Spleen (tissue), 11 donors: ENCODE data around the gene TGFB1I1. TPM values are rescaled to one million over a fixed set of nuclear protein-coding genes. Genes with fewer than 3 reads are reported as not detected.

Source experiments
- DNase-seq: peaks from one replicate; pipeline ENCODE4 v3.0.0-alpha.2; 2020
- H3K27ac ChIP-seq, 8 donors: fragments of 200-600 bp; sonication (generic) in 7 of 8; 1 replicate in 4 of 8; 2 replicates in 4 of 8; pipeline versions ENCODE4 v1.5.0 to v1.8.0; 2016 to 2021; ENCODE audit warnings: inconsistent platforms in 4 of 8, mild to moderate bottlenecking in 4 of 8, moderate library complexity in 1 of 8
- H3K27me3 ChIP-seq, 7 donors: fragments of 200-600 bp; sonication (generic) in 6 of 7; replicated peaks in 1 of 7; 1 replicate in 4 of 7; 2 replicates in 3 of 7; pipeline versions ENCODE4 v1.5.0 to v1.8.0; 2016 to 2021; ENCODE audit warnings: inconsistent platforms in 3 of 7, mild to moderate bottlenecking in 1 of 7
- H3K36me3 ChIP-seq, 6 donors: fragments of 200-600 bp; sonication (generic) in 5 of 6; 1 replicate in 4 of 6; 2 replicates in 2 of 6; pipeline versions ENCODE4 v1.5.0 to v1.8.0; 2016 to 2021; ENCODE audit warnings: inconsistent platforms in 2 of 6
- H3K4me1 ChIP-seq, 6 donors: fragments of 200-600 bp; sonication (generic) in 5 of 6; 1 replicate in 3 of 6; 2 replicates in 3 of 6; pipeline versions ENCODE4 v1.5.0 to v1.8.0; 2016 to 2021; ENCODE audit warnings: inconsistent platforms in 3 of 6
- H3K4me3 ChIP-seq, 8 donors: fragments of 200-600 bp; sonication (generic) in 7 of 8; 1 replicate in 4 of 8; 2 replicates in 4 of 8; pipeline versions ENCODE4 v1.5.0 to v1.8.0; 2016 to 2021; ENCODE audit warnings: inconsistent platforms in 4 of 8, mild to moderate bottlenecking in 4 of 8, moderate library complexity in 2 of 8
- H3K9me3 ChIP-seq, 8 donors: fragments of 200-600 bp; sonication (generic) in 7 of 8; 1 replicate in 4 of 8; 2 replicates in 4 of 8; pipeline versions ENCODE4 v1.5.0 to v1.8.0; 2016 to 2021; ENCODE audit warnings: inconsistent platforms in 4 of 8
- POLR2AphosphoS5 ChIP-seq, 3 donors: sonication (generic); formaldehyde crosslinking; IDR thresholded peaks; one replicate each; pipeline ENCODE4 v1.5.1; 2017; ENCODE audit warnings: antibody characterized with exemption in 3 of 3
- WGBS, 5 donors: extraction: QIAGEN DNeasy Blood & Tissue Kit in 3 of 5; methylation state at CpG; one replicate each; pipeline versions ENCODE4 v1.1.5 to v1.1.7; 2013 to 2018; 5-methylcytosine and 5-hydroxymethylcytosine counted together
- intact Hi-C: fragments of 100-400 bp; cut with DNase I; formaldehyde crosslinking; loops from one replicate; pipeline ENCODE4 v1.15.0; 2023; ENCODE audit warnings: low total_unique reads
- polyA plus RNA-seq, 3 donors: library from polyadenylated mRNA; stranded (reverse); fragments of 200-250 nt; gene quantifications; one replicate each; pipeline ENCODE4 v1.2.1, GENCODE V29; 2013
- total RNA-seq, 7 donors: library from RNA; depleted of rRNA in 3 of 7; stranded (reverse); fragments of >200 nt in 3 of 7; fragmentation: NEBNext Ultra II Directional in 4 of 7; extraction: Animal tissue kit (Norgen Biotek cat#: 25700) in 4 of 7; gene quantifications; one replicate each; pipeline versions ENCODE4 v1.1.0 to v1.2.1, GENCODE V29; 2016 to 2021
- donor health status: healthy with polysubstance abuse.
- donor health status: DM: no; HTN: no; CAD: no; lungs with moderate emphysema.
- donor health status: DM: no; HTN: no; CAD: no.
- donor health status: Bipolar disorder and iron deficiency.
- donor health status: healthy.
- donor health status: DM: no; HTN: no; CAD: no.
- donor health status: DM: yes; HTN: yes; CAD: no.

TGFB1I1 gene
- total and polyA plus RNA-seq, 10 donors = 10.7 to 69.0 (median 27.4) TPM

- H3K36me3 ChIP-seq = no peaks in the 10 kb centered on the region
- H3K27me3 ChIP-seq = peaks cover 0 to 39% (median 18%) of the 10 kb centered on the region in 7 donors
- no peaks in the 10 kb centered on the region for H3K9me3 ChIP-seq
- no peak for DNase-seq
- TF ChIP-seq POLR2AphosphoS5 (IDR thresholded peaks at IDR 0.05) = no peak
- intact Hi-C loops = no loop called here
- WGBS, 5 donors = 89 to 95% (median 94%) methylated on average over 3 of the region's 3 CpGs
- H3K4me1 ChIP-seq = peaks cover 0 to 21% (median 7%) of the 10 kb centered on the region in 6 donors
- no peak overlapping the region for H3K27ac ChIP-seq
- no peak overlapping the region for H3K4me3 ChIP-seq
Observed at GRCh38 chr16:31525113-31525512, 53.2 kb downstream of the TGFB1I1 start.

Other genes starting within 250 kb of the TGFB1I1 start
- 100 to 1,000 TPM in 2 of 7 donors, 10 to 100 TPM in 5; 38.5 to 154 (median 77.7) TPM for gene ITGAM, start 212.2 kb upstream of the TGFB1I1 start, total RNA-seq
- 10 to 100 TPM in 2 of 3 donors, 1 to 10 TPM in 1; 4.3 to 14.9 (median 11.8) TPM for gene ITGAM, start 212.2 kb upstream of the TGFB1I1 start, polyA plus RNA-seq
- gene ITGAX, start 117.0 kb upstream of the TGFB1I1 start, total RNA-seq = 100 to 1,000 TPM in 5 of 7 donors, 10 to 100 TPM in 2; 52.1 to 330 (median 161) TPM
- gene ITGAX, start 117.0 kb upstream of the TGFB1I1 start, polyA plus RNA-seq = 10 to 100 TPM in 2 of 3 donors, 1 to 10 TPM in 1; 8.9 to 45.5 (median 30.5) TPM
- 10 to 100 TPM in 6 of 7 donors, 1 to 10 TPM in 1; 6.7 to 25.8 (median 19.3) TPM for gene ITGAD, start 78.8 kb upstream of the TGFB1I1 start, total RNA-seq
- 1 to 10 TPM; 1.2 to 3.5 (median 2.3) TPM for gene ITGAD, start 78.8 kb upstream of the TGFB1I1 start, polyA plus RNA-seq
- not detected for gene COX6A2, start 43.8 kb upstream of the TGFB1I1 start, total RNA-seq
- gene COX6A2, start 43.8 kb upstream of the TGFB1I1 start, polyA plus RNA-seq = under 1 TPM in 2 of 3 donors, not detected in 1; 0.79 to 0.80 TPM
- 1 to 10 TPM in 2 of 7 donors, under 1 TPM in 5; 0.52 to 1.7 (median 0.69) TPM for gene ZNF843, start 29.4 kb upstream of the TGFB1I1 start, total RNA-seq
- gene ZNF843, start 29.4 kb upstream of the TGFB1I1 start, polyA plus RNA-seq = under 1 TPM; 0.10 to 0.15 (median 0.12) TPM
- gene ARMC5, start 12.7 kb upstream of the TGFB1I1 start, total RNA-seq = 10 to 100 TPM in 6 of 7 donors, 1 to 10 TPM in 1; 9.2 to 13.9 (median 11.7) TPM
- 10 to 100 TPM in 2 of 3 donors, 1 to 10 TPM in 1; 8.8 to 23.5 (median 16.2) TPM for gene ARMC5, start 12.7 kb upstream of the TGFB1I1 start, polyA plus RNA-seq
- gene SLC5A2, start 11.0 kb downstream of the TGFB1I1 start, total RNA-seq = 1 to 10 TPM in 1 of 7 donors, under 1 TPM in 3, not detected in 3; 0.17 to 1.2 (median 0.53) TPM
- 1 to 10 TPM; 1.3 to 2.3 (median 1.7) TPM for gene SLC5A2, start 11.0 kb downstream of the TGFB1I1 start, polyA plus RNA-seq
- gene RUSF1, start 36.2 kb downstream of the TGFB1I1 start, total RNA-seq = 10 to 100 TPM; 43.1 to 73.3 (median 51.4) TPM
- gene RUSF1, start 36.2 kb downstream of the TGFB1I1 start, polyA plus RNA-seq = 10 to 100 TPM; 36.6 to 64.8 (median 42.6) TPM
- 10 to 100 TPM in 4 of 7 donors, 1 to 10 TPM in 2, under 1 TPM in 1; 0.86 to 94.3 (median 13.6) TPM for gene AHSP, start 55.7 kb downstream of the TGFB1I1 start, total RNA-seq
- gene AHSP, start 55.7 kb downstream of the TGFB1I1 start, polyA plus RNA-seq = 1 to 10 TPM in 2 of 3 donors, under 1 TPM in 1; 0.76 to 5.1 (median 1.6) TPM